Endothelial cell of umbilical vein (primary cell): Measurements from ENCODE around the gene ARHGEF5.

Experiments used
- MAX ChIP-seq: IDR thresholded peaks from 2 replicates; pipeline ENCODE4 v1.6.1; 2011; ENCODE audit not compliant: insufficient read depth, insufficient read length
- MYC ChIP-seq: IDR thresholded peaks from one replicate; pipeline ENCODE4 v1.6.1; 2011; ENCODE audit warnings: mild to moderate bottlenecking, low read depth, low read length
- POLR2AphosphoS5 ChIP-seq: IDR thresholded peaks from 2 replicates; pipeline ENCODE4 v1.6.1; 2012; ENCODE audit warnings: low read depth, mild to moderate bottlenecking, control low read depth, low read length, moderate library complexity; ENCODE audit not compliant: insufficient read depth

DNA sequence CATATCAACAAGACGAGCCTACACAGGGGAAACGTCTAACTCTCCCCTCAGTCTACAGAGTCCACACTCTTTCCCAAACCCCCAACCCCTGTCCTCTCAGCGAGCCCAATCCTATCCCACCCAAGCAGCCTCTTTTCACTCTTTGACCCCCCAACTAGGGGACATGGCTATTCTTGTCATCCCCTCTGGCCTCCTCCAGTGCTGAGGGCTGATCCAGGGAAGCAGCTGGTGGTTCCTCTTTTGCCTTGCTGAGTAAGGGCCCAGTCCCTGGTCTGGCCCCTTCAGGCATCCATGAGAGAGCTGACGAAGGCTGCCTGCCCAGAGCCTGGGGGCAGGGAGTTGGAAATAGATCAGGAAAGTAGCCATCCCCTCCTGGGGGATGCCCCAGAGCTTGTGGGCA lies 41.9 kb downstream of the ARHGEF5 start:
- no peak for TF ChIP-seq POLR2AphosphoS5
- no peak for TF ChIP-seq MYC
- no peak for TF ChIP-seq MAX
